ENCODE results near the gene APOBEC3F.

DNA sequence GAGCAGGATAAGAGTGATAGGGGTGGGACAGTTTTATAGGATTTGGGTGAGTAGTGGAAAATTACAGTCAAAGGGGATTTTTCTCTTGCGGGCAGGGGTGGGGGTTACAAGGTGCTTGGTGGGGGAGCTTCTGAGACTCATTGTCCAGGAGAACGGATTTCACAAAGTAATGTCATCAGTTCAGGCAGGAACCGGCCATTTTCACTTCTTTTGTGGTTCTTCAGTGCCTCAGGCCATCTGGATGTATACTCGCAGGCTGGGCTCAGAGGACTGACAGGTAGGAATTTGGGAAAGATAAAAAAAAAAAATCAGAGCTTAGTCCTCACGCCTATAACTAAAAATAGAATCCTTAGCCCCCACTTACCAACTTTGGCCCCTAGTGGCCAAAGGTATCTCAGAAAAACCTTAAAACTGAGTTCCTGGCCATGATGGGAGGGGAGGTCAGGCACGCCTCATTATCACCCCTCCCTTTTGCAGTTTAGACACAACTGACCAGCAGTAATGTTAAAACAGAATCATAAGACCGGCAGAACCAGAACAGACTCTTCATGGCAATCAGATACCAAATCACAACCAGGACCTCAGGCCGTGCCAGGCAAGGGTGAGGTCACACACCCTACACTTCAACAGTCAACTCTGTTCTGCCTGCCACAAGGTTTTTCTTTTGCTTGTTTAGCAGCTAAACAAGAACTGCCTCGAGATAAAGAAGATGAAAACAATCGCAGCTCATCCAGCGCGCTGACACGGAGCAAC, 27.5 kb downstream of the APOBEC3F start:
- TF ChIP-seq, protein P1, sequence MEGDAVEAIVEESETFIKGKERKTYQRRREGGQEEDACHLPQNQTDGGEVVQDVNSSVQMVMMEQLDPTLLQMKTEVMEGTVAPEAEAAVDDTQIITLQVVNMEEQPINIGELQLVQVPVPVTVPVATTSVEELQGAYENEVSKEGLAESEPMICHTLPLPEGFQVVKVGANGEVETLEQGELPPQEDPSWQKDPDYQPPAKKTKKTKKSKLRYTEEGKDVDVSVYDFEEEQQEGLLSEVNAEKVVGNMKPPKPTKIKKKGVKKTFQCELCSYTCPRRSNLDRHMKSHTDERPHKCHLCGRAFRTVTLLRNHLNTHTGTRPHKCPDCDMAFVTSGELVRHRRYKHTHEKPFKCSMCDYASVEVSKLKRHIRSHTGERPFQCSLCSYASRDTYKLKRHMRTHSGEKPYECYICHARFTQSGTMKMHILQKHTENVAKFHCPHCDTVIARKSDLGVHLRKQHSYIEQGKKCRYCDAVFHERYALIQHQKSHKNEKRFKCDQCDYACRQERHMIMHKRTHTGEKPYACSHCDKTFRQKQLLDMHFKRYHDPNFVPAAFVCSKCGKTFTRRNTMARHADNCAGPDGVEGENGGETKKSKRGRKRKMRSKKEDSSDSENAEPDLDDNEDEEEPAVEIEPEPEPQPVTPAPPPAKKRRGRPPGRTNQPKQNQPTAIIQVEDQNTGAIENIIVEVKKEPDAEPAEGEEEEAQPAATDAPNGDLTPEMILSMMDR (conservative IDR thresholded peaks at IDR 0.05): peak; percentile 65
- no peak for TF ChIP-seq EZH2 (IDR thresholded peaks at IDR 0.05; ENCODE audit: low read depth)

Measured in PC-9 (cell line).